22Rv1 (cell line): Measurements from ENCODE around the gene AMOTL2.

ENCODE experiments used
- ZFX ChIP-seq: fragments of 450-650 bp; IDR thresholded peaks from 2 replicates; pipeline ENCODE4 v1.6.1; 2017; ENCODE audit warnings: antibody characterized with exemption, borderline replicate concordance
- TF ChIP-seq, protein P1 (sequence below): fragments of 450-650 bp; IDR thresholded peaks from 2 replicates; pipeline ENCODE4 v1.5.1; 2017; ENCODE audit warnings: mild to moderate bottlenecking

DNA sequence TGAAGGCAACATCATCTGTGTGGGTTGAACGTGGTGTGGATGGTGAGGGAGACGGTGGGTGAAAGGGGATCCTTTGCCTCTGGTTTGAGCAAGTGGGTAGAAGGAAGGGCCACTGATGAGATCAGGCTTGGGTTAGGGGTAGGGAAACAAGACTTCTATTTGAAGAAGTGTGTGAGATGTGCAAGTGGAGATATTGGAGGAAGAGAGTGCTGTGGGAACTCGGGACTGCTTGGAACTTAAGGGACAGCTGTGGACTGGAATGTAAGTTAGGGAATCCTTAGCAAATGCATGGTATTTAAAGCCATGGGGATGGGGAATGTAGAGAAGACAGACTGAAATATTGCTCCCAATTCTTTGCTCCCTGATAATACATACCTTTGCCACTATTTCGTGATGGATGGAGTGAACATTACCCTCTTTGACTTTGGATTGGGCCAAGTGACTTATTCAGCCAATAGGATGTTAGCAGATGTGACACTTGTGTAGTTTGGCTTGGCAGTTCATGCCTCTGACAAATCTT, 30.2 kb upstream of the AMOTL2 start:
- TF ChIP-seq, protein P1, sequence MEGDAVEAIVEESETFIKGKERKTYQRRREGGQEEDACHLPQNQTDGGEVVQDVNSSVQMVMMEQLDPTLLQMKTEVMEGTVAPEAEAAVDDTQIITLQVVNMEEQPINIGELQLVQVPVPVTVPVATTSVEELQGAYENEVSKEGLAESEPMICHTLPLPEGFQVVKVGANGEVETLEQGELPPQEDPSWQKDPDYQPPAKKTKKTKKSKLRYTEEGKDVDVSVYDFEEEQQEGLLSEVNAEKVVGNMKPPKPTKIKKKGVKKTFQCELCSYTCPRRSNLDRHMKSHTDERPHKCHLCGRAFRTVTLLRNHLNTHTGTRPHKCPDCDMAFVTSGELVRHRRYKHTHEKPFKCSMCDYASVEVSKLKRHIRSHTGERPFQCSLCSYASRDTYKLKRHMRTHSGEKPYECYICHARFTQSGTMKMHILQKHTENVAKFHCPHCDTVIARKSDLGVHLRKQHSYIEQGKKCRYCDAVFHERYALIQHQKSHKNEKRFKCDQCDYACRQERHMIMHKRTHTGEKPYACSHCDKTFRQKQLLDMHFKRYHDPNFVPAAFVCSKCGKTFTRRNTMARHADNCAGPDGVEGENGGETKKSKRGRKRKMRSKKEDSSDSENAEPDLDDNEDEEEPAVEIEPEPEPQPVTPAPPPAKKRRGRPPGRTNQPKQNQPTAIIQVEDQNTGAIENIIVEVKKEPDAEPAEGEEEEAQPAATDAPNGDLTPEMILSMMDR = no peak
- no peak for TF ChIP-seq ZFX
